Iris pigment epithelial cell (primary cell): Measurements from ENCODE around the gene CCDC38.
A peak's percentile ranks its signal among the peaks of the same experiment; 100 is the strongest.

Source experiments
- DNase-seq: peaks from one replicate; pipeline ENCODE4 v3.0.0-alpha.2; 2011; ENCODE audit warnings: low read depth

The CCDC38 gene

GRCh38 chr12:95836185-95836609 lies 106.2 kb downstream of the CCDC38 start:
- DNase-seq = peak; percentile 38

DNA sequence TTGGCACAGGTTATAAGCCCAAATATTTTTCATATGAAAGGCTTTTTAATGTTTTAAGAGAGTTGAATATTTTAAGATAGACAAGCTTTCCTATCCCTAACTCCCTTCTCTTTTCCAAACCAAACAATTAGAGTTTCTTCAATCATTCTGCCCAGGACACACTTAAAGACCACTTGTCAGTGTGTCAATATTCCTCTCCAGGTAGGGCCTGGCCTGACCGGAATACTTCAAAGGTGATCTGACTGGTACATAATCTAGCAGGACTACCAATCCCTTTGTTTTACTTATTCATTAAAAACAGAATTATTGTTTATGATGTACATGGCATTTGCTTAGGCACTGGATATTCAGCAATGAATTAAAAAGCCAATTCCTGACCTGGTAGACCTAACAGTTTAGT lies 107.8 kb downstream of the CCDC38 start:
- DNase-seq = no peak

DNA sequence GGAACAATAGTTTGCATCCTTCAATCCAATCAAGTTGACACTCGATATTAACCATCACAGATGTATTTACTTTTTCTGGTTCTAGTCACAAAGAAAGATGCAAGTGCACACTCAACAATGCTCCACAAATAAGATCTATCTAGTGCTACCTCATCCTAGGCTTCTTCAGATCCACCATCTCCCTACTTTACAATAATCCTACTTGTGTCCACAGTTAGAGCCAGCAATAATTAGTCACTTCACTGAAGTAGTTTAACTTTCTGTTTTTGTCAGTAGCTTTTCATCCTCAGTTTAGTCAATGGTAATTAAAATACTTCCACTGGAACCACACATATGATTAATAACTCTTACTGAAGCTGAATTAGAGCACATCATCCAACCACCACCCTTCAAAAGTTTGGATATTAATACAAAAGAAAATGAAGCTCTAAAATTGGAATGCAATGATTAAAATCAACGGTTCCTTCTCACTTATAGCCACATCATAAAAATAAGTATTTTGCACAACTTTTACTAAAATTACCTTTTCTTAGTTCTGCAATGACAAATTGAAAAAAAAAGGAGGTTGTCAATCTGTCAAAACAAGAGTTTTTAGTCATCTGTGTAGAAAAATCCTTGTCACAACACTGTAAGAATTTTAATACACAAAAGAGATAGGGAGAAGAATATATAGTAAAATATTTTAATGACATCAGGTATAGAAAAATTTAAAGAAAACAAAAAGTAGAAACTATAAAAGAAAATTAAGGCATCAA lies 111.9 kb downstream of the CCDC38 start:
- no peak for DNase-seq

DNA sequence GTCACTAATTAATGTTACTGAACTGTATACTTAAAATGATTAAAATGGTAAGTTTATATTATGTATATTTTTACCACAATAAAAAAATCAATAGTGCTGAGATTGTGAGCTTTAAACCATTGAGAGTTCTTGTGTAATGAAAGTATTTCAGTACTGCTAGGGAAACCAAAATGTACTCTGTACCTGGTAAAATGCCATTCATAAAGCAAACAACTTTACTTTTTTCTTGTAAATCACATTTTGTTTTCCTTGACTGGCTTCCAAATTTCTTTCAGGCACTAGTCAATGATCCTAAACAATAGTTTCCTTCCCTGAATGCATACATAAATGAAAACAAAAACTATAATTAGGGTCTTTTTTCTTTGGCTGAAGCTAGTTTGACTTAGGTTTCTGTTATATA lies 113.0 kb downstream of the CCDC38 start:
- no peak for DNase-seq

- peak; percentile 41 for DNase-seq
Measured at GRCh38 chr12:95820096-95820703, 122.2 kb downstream of the CCDC38 start.
